C4-2B (cell line): ENCODE data around the gene CCR9.

Experiments used
- CTCF ChIP-seq: fragments of 450-650 bp; conservative IDR thresholded peaks from 2 replicates; pipeline ENCODE4 v1.5.1; 2017; ENCODE audit warnings: mild to moderate bottlenecking
- ZFX ChIP-seq: fragments of 450-650 bp; IDR thresholded peaks from 2 replicates; pipeline ENCODE4 v1.6.1; 2017

GRCh38 chr3:45885979-45886705 is at the start of gene CCR9:
- TF ChIP-seq ZFX (no peak), CTCF (no peak)
